Left colon (tissue), 2 donors: ENCODE data around the gene SSBP2. TPM values are rescaled to one million over a fixed set of nuclear protein-coding genes. Genes with fewer than 3 reads are reported as not detected.

Experiments used
- ATAC-seq: fragments of 200-7000 bp; cut with Tn5 transposase; one replicate; pipeline ENCODE4 v1.9.1; 2020; ENCODE audit warnings: mild to moderate bottlenecking, moderate library complexity
- DNase-seq, 2 donors: peaks; one replicate each; pipeline ENCODE4 v3.0.0-alpha.2; 2020
- intact Hi-C, 2 donors: fragments of 100-400 bp; cut with DNase I in 1 of 2; cut with micrococcal nuclease in 1 of 2; formaldehyde crosslinking; loops; one replicate each; pipeline versions ENCODE4 v1.11.2 to v1.14.0; 2022; cut with DNase I, micrococcal nuclease
- total RNA-seq, 2 donors: library from RNA; stranded (reverse); fragmentation: NEBNext Ultra II Directional; extraction: Animal tissue kit (Norgen Biotek cat#: 25700); gene quantifications; one replicate each; pipeline ENCODE4 v1.2.1, GENCODE V29; 2021
- donor health status: DM: no; HTN: no; CAD: no.
- donor health status: DM: yes; HTN: yes; CAD: no.

SSBP2 gene
- total RNA-seq, 2 donors from 2014 or later: 13.3 to 25.7 TPM

GRCh38 chr5:81772488-81772887 lies 21.6 kb upstream of the SSBP2 start:
- DNase-seq (no peak), ATAC-seq (no peak)
- intact Hi-C loops: no loop called here

DNA sequence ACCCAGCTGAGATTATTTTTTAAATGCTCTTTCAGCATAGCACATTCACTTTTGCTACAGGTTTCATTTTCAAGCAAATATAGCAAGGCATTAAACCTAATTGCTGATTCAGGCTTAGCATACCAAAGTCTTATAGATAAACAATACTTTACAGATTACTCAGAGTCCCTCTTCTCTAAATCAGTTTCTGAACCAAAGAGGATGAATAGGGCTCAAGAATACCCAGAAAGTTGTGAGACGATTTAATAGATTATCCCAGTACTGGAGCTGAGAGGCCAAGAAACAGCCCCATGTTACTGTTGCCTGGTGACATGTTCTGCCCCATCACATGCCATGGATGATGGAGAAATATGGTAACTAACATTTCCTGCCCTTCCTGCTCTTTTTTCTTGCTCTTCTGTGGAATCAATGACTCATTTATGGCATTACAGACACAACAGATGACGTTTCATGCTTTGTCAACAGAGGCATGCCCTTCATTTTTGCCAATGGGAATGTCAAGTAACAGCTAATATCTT lies 18.1 kb upstream of the SSBP2 start:
- intact Hi-C loops: no loop called here
- DNase-seq: no peak
- no peak for ATAC-seq

DNA sequence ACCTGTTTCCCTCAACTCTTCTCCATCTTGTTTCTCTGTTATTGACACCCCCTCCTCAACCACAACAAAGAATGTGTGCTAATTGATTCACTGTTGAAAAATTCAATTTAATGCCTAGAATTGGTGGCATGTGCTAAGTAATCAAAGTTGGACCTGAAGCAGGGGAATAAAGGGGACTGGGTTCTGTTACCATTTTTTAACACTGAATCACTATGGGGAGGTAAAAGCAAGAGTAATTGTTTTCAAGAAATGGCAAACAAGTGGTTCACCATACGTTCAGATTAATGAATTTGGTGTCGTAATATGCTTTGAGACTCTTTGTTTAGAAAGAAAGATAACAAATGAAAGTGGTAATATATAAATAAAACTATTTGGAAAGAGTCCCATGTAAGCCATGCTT lies 17.0 kb upstream of the SSBP2 start:
- ATAC-seq (no peak), DNase-seq (no peak)
- intact Hi-C loops: no loop called here

- DNase-seq: no peak
- intact Hi-C loops: no loop called here
- no peak for ATAC-seq
Observed at GRCh38 chr5:81767097-81767496, 16.2 kb upstream of the SSBP2 start.

DNA sequence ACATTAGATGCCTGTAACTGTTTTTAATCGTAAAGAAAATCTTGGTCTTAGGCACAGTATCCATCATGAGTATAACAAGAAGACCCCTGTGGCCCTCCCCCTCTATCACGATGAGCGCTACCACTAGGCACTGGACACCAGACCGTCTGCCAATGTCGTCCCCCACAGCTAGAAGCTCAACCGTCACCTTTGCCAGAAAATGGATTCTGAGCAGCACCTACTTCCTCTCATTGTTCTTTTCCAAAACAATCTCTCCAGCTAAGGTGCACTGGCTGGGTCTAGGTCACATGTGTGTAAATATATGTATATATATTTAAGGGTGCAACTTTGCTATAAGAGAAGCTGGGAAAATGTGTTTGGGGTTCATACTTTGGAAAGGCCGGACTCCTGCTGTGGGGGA lies 15.7 kb upstream of the SSBP2 start:
- no peak for ATAC-seq
- no peak for DNase-seq
- intact Hi-C loops: no loop called here

- intact Hi-C loops: no loop called here
- ATAC-seq (no peak), DNase-seq (no peak)
Observed at GRCh38 chr5:81763294-81763928, 12.5 kb upstream of the SSBP2 start.

GRCh38 chr5:81762853-81763252 lies 12.0 kb upstream of the SSBP2 start:
- no peak for DNase-seq
- ATAC-seq: no peak
- intact Hi-C loops: no loop called here

DNA sequence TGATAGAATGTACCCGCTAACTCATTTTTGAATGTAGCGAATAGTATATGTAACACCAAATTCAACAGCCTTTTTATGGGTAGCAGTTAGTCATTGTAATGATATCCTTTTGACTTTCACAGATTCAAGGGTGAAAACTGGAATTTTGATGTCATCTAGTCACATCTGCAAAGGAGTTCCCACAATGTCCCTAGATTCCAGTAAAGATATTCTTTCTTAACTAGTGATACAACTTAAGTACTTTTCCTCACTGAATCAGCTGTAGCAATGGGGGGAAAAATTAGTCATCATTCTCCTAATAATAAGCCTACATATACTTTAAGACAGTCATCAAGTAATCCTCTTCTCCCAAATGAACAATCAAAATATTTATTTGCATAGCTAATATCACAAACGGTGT lies 11.5 kb upstream of the SSBP2 start:
- ATAC-seq: no peak
- intact Hi-C loops: no loop called here

DNA sequence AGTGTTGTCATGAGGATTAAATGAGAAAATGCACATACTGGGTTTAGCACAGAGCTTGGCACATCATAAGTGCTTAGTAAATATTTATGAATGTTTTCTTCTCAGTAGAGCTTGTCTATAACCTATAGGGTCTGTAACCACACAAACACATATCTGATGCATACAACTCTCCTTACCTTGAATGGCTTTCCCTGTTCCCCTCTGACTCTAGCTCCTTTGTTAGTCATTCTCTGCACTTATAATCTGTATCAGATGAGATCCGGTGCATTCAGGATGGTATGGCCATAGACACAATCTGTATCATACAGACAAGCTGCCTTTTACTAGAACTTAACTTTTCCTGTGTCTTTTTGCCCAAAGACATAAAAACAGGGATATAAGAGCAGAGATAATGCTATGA lies 11.1 kb upstream of the SSBP2 start:
- no peak for DNase-seq
- ATAC-seq: no peak
- intact Hi-C loops: no loop called here

More for the DNA sequence above, 11.5 kb upstream of the SSBP2 start:
- DNase-seq: no peak

GRCh38 chr5:81761270-81761669 lies 10.4 kb upstream of the SSBP2 start:
- DNase-seq (no peak), ATAC-seq (no peak)
- intact Hi-C loops: no loop called here

GRCh38 chr5:81760521-81760920 lies 9.6 kb upstream of the SSBP2 start:
- ATAC-seq (no peak), DNase-seq (no peak)
- intact Hi-C loops: no loop called here

- no peak for DNase-seq
- intact Hi-C loops: no loop called here
- ATAC-seq: no peak
Observed at GRCh38 chr5:81759632-81760005, 8.7 kb upstream of the SSBP2 start.

GRCh38 chr5:81757404-81757803 lies 6.5 kb upstream of the SSBP2 start:
- ATAC-seq (no peak), DNase-seq (no peak)
- intact Hi-C loops: no loop called here

GRCh38 chr5:81756016-81756415 lies 5.1 kb upstream of the SSBP2 start:
- intact Hi-C loops: no loop called here
- DNase-seq (no peak), ATAC-seq (no peak)

- intact Hi-C loops: no loop called here
- no peak for ATAC-seq
- peak in 1 of 2 donors; percentile 35 for DNase-seq
Observed at GRCh38 chr5:81755320-81755719, 4.4 kb upstream of the SSBP2 start.

- DNase-seq (no peak), ATAC-seq (no peak)
- intact Hi-C loops: loop anchor here in 1 of 2 donors (5.0 kb wide), 2 partner anchors 33 to 98 kb away; no protein-coding TSS in a partner anchor
Observed at GRCh38 chr5:81754621-81755020, 3.7 kb upstream of the SSBP2 start.

DNA sequence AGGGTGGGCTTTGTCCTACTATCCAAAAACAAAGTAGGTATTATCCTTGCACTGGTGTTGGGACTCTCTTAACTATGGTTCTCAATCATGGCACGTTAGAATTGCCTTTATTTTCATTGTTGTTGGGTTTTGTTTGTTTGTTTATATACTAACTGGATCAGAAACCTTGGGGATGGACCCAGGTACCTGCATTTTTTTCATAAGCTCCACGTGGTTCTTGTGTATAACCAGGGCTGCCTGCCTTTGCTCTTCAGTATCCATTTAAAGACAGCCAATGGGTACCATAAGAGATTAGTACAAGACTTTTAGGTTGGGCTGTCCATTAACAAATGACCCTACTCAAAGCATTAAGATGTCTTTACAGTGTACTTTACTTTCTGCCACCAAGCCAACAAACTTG lies 2.5 kb upstream of the SSBP2 start:
- DNase-seq: no peak
- no peak for ATAC-seq
- intact Hi-C loops: loop anchor here in 1 of 2 donors (5.0 kb wide), 2 partner anchors 34 to 99 kb away; no protein-coding TSS in a partner anchor

DNA sequence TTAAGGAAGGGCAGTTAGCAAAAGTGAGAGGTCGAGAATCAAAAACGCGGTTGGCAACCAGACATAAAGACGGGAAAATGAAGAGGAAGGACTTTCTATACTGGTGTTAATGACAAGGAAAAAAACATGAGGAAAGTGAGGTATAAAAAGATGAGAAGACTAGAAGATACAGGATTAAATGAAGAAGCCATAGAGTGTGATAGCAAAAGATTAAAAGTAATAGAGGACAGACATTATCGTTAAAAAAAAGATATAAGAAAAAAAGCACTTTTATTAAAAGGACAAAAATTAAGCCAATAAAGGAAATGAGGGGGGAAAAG lies 1.7 kb upstream of the SSBP2 start:
- intact Hi-C loops: loop anchor here in 1 of 2 donors (5.0 kb wide), 2 partner anchors 35 to 100 kb away; no protein-coding TSS in a partner anchor
- no peak for DNase-seq
- ATAC-seq: no peak

DNA sequence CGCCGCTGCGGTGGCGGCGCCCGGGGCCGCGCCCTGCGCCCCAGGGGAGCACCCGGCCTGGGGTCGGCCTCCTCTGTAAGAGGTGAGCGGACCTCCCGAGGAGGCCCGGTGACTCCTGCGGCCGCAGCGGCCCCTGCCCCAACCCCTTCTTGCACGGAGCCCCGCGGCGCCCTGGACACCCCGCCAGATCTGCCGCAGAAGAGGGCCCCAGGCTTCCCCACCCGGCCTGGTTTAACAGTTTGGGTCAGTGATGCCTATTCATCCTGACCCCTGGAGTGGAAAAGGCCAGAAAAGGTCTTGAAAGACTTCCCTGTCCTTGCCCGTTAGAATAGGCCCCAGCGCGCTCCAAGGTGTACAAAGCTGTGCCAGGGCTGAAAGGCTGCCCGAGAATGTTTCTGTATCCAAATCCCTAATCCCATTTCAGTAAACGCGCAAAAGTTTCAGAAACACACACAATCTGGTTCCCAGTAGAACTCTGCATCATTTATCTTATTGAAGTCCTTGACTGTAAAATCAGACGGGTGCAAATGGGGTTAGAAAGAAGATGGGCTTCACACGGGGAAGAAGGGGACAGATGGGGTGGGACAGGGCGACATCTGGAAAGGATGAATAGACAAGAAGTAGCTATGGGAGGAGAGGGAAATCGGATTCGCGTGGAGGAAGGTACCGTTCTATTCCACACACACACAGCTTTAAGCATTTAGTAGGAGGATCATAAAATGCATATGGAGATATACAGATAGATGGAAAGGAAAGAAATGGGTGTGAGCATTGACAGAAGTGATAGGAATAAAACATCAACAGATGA lies 1.1 kb upstream of the SSBP2 start:
- DNase-seq (peak in 1 of 2 donors; percentile 26), ATAC-seq (no peak)
- intact Hi-C loops: loop anchor here in 1 of 2 donors (5.0 kb wide), 2 partner anchors 35 to 100 kb away; no protein-coding TSS in a partner anchor

DNA sequence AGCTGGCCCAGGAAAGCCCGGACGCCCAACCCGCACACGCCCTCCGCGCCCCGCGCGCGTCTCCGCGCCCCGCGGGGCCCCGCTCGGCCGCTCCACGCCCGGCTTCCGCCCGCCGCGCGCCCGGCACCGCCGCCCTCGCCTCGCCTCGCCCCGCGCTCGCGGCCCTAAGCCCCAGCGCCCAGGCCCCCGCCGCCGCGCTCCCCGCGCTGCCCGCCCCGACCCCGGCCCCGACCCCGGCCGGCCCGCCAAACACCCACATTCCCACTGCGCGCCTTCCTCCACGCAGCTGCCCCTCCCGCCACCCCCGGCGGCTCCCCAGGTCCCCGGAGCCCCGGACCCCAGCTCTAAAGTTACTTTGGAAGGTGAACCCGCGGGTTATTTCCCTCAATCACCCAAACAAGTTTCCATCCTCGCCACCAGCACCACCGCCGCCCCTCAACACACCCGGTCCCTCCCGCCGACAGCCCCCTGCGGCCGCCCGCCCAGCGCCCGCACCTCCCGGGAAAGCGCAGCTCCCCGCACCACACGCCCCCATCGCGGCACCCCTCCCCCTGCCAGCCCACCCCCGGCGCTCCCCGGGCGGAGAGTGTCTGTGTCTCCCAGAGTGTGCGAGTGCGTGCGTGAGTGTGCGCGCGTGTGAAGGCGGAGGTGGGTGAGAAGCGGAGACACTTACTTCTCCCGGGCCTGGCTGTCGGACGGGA lies 439 bp downstream of the SSBP2 start:
- peak; percentile 16 for ATAC-seq
- no peak for DNase-seq
- intact Hi-C loops: loop anchor here in 1 of 2 donors (5.0 kb wide), 2 partner anchors 37 to 102 kb away; no protein-coding TSS in a partner anchor
